GM23338 (cell line): ENCODE results near the gene SEC16B. TPM values are rescaled to one million over a fixed set of nuclear protein-coding genes. Genes with fewer than 3 reads are reported as not detected.
A peak's percentile ranks its signal among the peaks of the same experiment; 100 is the strongest.

Experiments used
- ATAC-seq: fragments of 200-7000 bp; cut with Tn5 transposase; 3 replicates; pipeline ENCODE4 v1.9.1; 2020
- DNase-seq: peaks from one replicate; pipeline ENCODE4 v3.0.0-alpha.2; 2015; ENCODE audit warnings: low spot score
- H2AFZ ChIP-seq: fragments of 200-600 bp; sonication (generic); 2 replicates; pipeline ENCODE4 v1.8.0; 2016; ENCODE audit warnings: antibody characterized with exemption, mild to moderate bottlenecking, moderate library complexity
- H3F3A ChIP-seq: fragments of 200-600 bp; sonication (generic); replicated peaks from 2 replicates; pipeline ENCODE4 v1.8.0; 2017; ENCODE audit warnings: antibody characterized with exemption, mixed run types, low read depth
- H3K27ac ChIP-seq: fragments of 200-600 bp; sonication (generic); 2 replicates; pipeline ENCODE4 v1.6.1; 2016; ENCODE audit warnings: low read depth
- H3K27me3 ChIP-seq: fragments of 200-600 bp; sonication (generic); 2 replicates; pipeline ENCODE4 v1.8.0; 2016; ENCODE audit warnings: mild to moderate bottlenecking, mixed run types, moderate library complexity; ENCODE audit not compliant: insufficient read depth
- H3K36me3 ChIP-seq: fragments of 200-600 bp; sonication (generic); 2 replicates; pipeline ENCODE4 v1.8.0; 2016; ENCODE audit warnings: mild to moderate bottlenecking; ENCODE audit not compliant: insufficient read depth
- H3K4me1 ChIP-seq: fragments of 200-600 bp; sonication (generic); 2 replicates; pipeline ENCODE4 v1.8.0; 2016; ENCODE audit warnings: mild to moderate bottlenecking, moderate library complexity; ENCODE audit not compliant: insufficient read depth
- H3K4me2 ChIP-seq: fragments of 200-600 bp; sonication (generic); 2 replicates; pipeline ENCODE4 v1.7.1; 2017; ENCODE audit warnings: mixed run types
- H3K4me3 ChIP-seq: fragments of 200-600 bp; sonication (generic); 2 replicates; pipeline ENCODE4 v1.6.1; 2016; ENCODE audit warnings: mixed run types
- H3K79me2 ChIP-seq: fragments of 200-600 bp; sonication (generic); replicated peaks from 2 replicates; pipeline ENCODE4 v1.8.0; 2017; ENCODE audit warnings: mild to moderate bottlenecking; ENCODE audit not compliant: insufficient read depth
- H3K9me2 ChIP-seq: fragments of 200-600 bp; sonication (generic); 2 replicates; pipeline ENCODE4 v1.8.0; 2017; ENCODE audit not compliant: insufficient read depth
- H4K20me1 ChIP-seq: fragments of 200-600 bp; sonication (generic); replicated peaks from 2 replicates; pipeline ENCODE4 v1.8.0; 2017; ENCODE audit warnings: mild to moderate bottlenecking; ENCODE audit not compliant: insufficient read depth
- H3K27ac Mint-ChIP-seq: 2 replicates; pipeline ENCODE4 v1.8.0; 2020; ENCODE audit warnings: inconsistent platforms, mild to moderate bottlenecking, moderate library complexity, mixed read lengths
- H3K27me3 Mint-ChIP-seq: 3 replicates; pipeline ENCODE4 v1.8.0; 2022; ENCODE audit warnings: low read depth, mild to moderate bottlenecking, moderate library complexity, mixed read lengths, inconsistent platforms; ENCODE audit not compliant: insufficient read depth, poor library complexity
- H3K36me3 Mint-ChIP-seq: 3 replicates; pipeline ENCODE4 v1.8.0; 2021; ENCODE audit warnings: low read depth, mild to moderate bottlenecking, inconsistent platforms, moderate library complexity, mixed read lengths
- H3K4me1 Mint-ChIP-seq: 3 replicates; pipeline ENCODE4 v1.8.0; 2020; ENCODE audit warnings: mild to moderate bottlenecking, inconsistent platforms, mixed read lengths
- H3K4me3 Mint-ChIP-seq: 3 replicates; pipeline ENCODE4 v1.8.0; 2021; ENCODE audit warnings: moderate library complexity, mild to moderate bottlenecking, inconsistent platforms, mixed read lengths
- H3K9me3 Mint-ChIP-seq: 3 replicates; pipeline ENCODE4 v1.8.0; 2020; ENCODE audit warnings: moderate library complexity, mild to moderate bottlenecking, inconsistent platforms, mixed read lengths
- EZH2 ChIP-seq: fragments of 200-600 bp; sonication (generic); IDR thresholded peaks from one replicate; pipeline ENCODE4 v1.8.0; 2017; ENCODE audit warnings: antibody characterized with exemption, mild to moderate bottlenecking, low read depth; ENCODE audit not compliant: unreplicated experiment
- JUNB ChIP-seq: IDR thresholded peaks from one replicate; pipeline ENCODE4 v1.6.1; 2016; ENCODE audit warnings: antibody characterized with exemption; ENCODE audit not compliant: unreplicated experiment
- ZNF114 ChIP-seq: fragments of 250-450 bp; sonication (Bioruptor Pico); IDR thresholded peaks from 2 replicates; pipeline ENCODE4 v1.5.0; 2020; ENCODE audit warnings: mild to moderate bottlenecking, moderate library complexity
- polyA plus RNA-seq: library from polyadenylated mRNA; unstranded; fragments of >200 nt; fragmentation: Nextera tagmentation; extraction: Ambion mirVana; gene quantifications from 2 replicates; pipeline ENCODE4 v1.2.1, GENCODE V29; 2016
- total RNA-seq: library from RNA; depleted of rRNA; stranded (reverse); fragments of >200 nt; shearing (Covaris generic); gene quantifications from 2 replicates; pipeline ENCODE4 v1.2.3, GENCODE V29; 2014
- TF ChIP-seq, protein P1 (sequence below), 2 experiments: fragments of 200-600 bp in 1 of 2; sonication (generic) in 1 of 2; conservative IDR thresholded peaks; 2 replicates each; pipeline versions ENCODE4 v1.5.1 to v1.6.1; 2016 to 2017; ENCODE audit warnings: antibody characterized with exemption in 2 of 2, low read depth in 2 of 2, mild to moderate bottlenecking in 2 of 2, moderate library complexity in 1 of 2
- TF ChIP-seq, protein P2 (sequence below): IDR thresholded peaks from 2 replicates; pipeline ENCODE4 v1.6.1; 2016; ENCODE audit warnings: antibody characterized with exemption

SEC16B gene
- total and polyA plus RNA-seq, 2 experiments from 2014 or later, result 0.29 to 1.2 TPM

DNA sequence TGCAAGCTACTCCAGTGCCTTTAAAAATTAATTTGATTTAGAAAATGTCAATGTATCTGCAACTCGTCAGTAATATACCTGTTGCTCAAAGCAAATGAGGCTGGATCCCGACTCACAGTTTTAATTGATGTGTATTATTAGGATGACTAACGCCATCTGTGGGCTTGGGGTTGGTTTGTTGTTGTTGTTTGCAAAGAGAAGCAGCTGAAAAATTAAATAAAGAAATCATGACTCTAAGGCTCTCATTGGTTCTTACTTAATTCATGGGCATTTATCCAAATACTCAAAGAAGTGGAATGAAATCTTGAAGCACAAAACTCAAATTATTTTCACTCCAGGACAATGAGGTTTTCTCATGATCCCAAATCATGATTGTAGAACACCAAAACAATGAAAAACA lies 46.4 kb downstream of the SEC16B start (continued):
- TF ChIP-seq, protein P1, sequence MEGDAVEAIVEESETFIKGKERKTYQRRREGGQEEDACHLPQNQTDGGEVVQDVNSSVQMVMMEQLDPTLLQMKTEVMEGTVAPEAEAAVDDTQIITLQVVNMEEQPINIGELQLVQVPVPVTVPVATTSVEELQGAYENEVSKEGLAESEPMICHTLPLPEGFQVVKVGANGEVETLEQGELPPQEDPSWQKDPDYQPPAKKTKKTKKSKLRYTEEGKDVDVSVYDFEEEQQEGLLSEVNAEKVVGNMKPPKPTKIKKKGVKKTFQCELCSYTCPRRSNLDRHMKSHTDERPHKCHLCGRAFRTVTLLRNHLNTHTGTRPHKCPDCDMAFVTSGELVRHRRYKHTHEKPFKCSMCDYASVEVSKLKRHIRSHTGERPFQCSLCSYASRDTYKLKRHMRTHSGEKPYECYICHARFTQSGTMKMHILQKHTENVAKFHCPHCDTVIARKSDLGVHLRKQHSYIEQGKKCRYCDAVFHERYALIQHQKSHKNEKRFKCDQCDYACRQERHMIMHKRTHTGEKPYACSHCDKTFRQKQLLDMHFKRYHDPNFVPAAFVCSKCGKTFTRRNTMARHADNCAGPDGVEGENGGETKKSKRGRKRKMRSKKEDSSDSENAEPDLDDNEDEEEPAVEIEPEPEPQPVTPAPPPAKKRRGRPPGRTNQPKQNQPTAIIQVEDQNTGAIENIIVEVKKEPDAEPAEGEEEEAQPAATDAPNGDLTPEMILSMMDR (conservative IDR thresholded peaks at IDR 0.05; ENCODE audit: low read depth in 2 of 2), result no peak
- TF ChIP-seq EZH2 (no peak), ZNF114 (CRISPR knock-in tag) (no peak)

DNA sequence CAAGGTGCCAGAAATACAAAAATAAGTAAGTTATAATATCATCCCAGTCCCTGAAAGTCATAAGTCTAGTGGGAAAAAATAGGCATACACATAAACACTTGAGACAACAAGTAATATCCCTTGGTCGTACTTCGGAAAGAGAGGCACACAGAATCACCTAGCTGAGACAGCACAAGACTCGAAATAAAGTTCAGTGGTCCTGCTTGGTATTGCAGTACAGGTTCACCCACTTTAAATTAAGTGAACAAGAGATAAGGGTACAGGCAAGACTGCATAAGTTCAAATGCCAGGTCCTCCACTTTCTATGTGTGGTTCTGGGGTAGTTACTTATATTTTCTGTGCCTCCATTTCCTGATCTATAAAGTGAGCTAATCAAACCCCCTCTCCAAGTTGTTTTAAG lies 47.6 kb downstream of the SEC16B start:
- Histone ChIP-seq H3K79me2 (no peaks in the 10 kb centered on the region), H3K4me2 (no peak overlapping the region), H3K36me3 (no peaks in the 10 kb centered on the region), H2AFZ (no peak overlapping the region), H3K4me1 (peaks cover 8% of the 10 kb centered on the region; the same call in 1 of the 2 replicates), H3K27me3 (no peaks in the 10 kb centered on the region), H3K4me3 (no peak overlapping the region), H4K20me1 (no peaks in the 10 kb centered on the region), H3K9me2 (0 out of 2 replicates have a peak, but pooled peaks cover 1% of the 10 kb centered on the region), H3K27ac (no peak overlapping the region), H3F3A (no peaks in the 10 kb centered on the region)
- no peaks in the 10 kb centered on the region for H3K9me3 Mint-ChIP-seq
- no peak overlapping the region for H3K4me3 Mint-ChIP-seq
- peak; percentile 89 for ATAC-seq
- H3K4me1 Mint-ChIP-seq, result peaks cover 16% of the 10 kb centered on the region
- no peaks in the 10 kb centered on the region for H3K36me3 Mint-ChIP-seq
- TF ChIP-seq, protein P1 (conservative IDR thresholded peaks at IDR 0.05; ENCODE audit: low read depth in 2 of 2), result peak in 1 of 2 experiments; percentile 19; a peak in 2 of 4 replicates
- TF ChIP-seq, protein P2, sequence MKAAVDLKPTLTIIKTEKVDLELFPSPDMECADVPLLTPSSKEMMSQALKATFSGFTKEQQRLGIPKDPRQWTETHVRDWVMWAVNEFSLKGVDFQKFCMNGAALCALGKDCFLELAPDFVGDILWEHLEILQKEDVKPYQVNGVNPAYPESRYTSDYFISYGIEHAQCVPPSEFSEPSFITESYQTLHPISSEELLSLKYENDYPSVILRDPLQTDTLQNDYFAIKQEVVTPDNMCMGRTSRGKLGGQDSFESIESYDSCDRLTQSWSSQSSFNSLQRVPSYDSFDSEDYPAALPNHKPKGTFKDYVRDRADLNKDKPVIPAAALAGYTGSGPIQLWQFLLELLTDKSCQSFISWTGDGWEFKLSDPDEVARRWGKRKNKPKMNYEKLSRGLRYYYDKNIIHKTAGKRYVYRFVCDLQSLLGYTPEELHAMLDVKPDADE, result no peak
- no peak overlapping the region for H3K27ac Mint-ChIP-seq
- H3K27me3 Mint-ChIP-seq, result peaks cover 2% of the 10 kb centered on the region
- peak; percentile 53 for DNase-seq

DNA sequence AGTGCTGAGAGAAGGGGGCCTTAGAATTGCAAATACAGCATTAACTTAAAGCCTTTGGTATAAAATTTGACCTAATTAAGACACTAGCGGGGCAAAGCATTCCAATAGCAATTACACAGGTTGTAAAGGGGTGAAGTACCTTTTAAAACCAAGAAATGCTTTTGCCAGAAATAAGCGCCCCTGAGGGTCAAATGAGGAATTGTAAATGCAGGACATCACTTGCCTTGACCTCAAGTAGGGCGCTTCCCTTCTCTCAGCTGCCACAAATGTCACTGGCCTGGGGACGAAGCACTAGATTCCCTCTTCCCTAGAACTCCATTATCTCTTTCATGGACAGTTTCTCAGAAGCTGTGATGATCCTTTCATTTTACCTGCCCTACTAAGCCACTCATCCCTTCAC lies 48.3 kb downstream of the SEC16B start:
- no peaks in the 10 kb centered on the region for H3K36me3 ChIP-seq
- Mint-ChIP-seq H3K4me3 (no peak overlapping the region), H3K36me3 (no peaks in the 10 kb centered on the region), H3K27ac (no peak overlapping the region), H3K27me3 (peaks cover 2% of the 10 kb centered on the region), H3K9me3 (no peaks in the 10 kb centered on the region), H3K4me1 (peaks cover 16% of the 10 kb centered on the region)
- ATAC-seq (peak; percentile 77), DNase-seq (peak; percentile 61)
- TF ChIP-seq, protein P1 (conservative IDR thresholded peaks at IDR 0.05; ENCODE audit: low read depth in 2 of 2), result peak; percentile 19 to 40; a peak in 3 of 4 replicates
- no peak for TF ChIP-seq JUNB
- H3K79me2 ChIP-seq, result no peaks in the 10 kb centered on the region
- H3K9me2 ChIP-seq, result peaks cover 8% of the 10 kb centered on the region; the same call in 1 of the 2 replicates
- H3K4me2 ChIP-seq, result no peak overlapping the region
- no peak overlapping the region for H3K4me3 ChIP-seq
- no peaks in the 10 kb centered on the region for H3F3A ChIP-seq
- peaks cover 8% of the 10 kb centered on the region; the same call in 1 of the 2 replicates for H3K4me1 ChIP-seq
- no peak overlapping the region for H3K27ac ChIP-seq
- H4K20me1 ChIP-seq, result no peaks in the 10 kb centered on the region
- H2AFZ ChIP-seq, result no peak overlapping the region
- no peaks in the 10 kb centered on the region for H3K27me3 ChIP-seq
